Parathyroid adenoma (tissue), 2 donors: ENCODE data around the gene VEPH1.
"Not testable (repeated sequence)": the region's sequence is repeated elsewhere in the genome, so short reads cannot be mapped to it uniquely, and the experiment has no call there.

ENCODE experiments used
- H2AFZ ChIP-seq: fragments of 300-600 bp; sonication (generic); one replicate; pipeline ENCODE4 v1.7.0; 2017; ENCODE audit warnings: antibody characterized with exemption, mild to moderate bottlenecking
- H3K27ac ChIP-seq: fragments of 300-600 bp; sonication (generic); one replicate; pipeline ENCODE4 v1.7.0; 2017
- H3K27me3 ChIP-seq: fragments of 300-600 bp; sonication (generic); one replicate; pipeline ENCODE4 v1.7.0; 2017; ENCODE audit warnings: low read length; ENCODE audit not compliant: control insufficient read depth, insufficient read depth
- H3K36me3 ChIP-seq: fragments of 300-600 bp; sonication (generic); one replicate; pipeline ENCODE4 v1.7.0; 2017; ENCODE audit warnings: low read length; ENCODE audit not compliant: control insufficient read depth, insufficient read depth
- H3K4me1 ChIP-seq: fragments of 300-600 bp; sonication (generic); one replicate; pipeline ENCODE4 v1.7.0; 2017; ENCODE audit warnings: control low read depth
- H3K4me2 ChIP-seq: fragments of 300-600 bp; sonication (generic); one replicate; pipeline ENCODE4 v1.7.0; 2017; ENCODE audit warnings: low read length
- H3K4me3 ChIP-seq: fragments of 300-600 bp; sonication (generic); one replicate; pipeline ENCODE4 v1.7.0; 2017; ENCODE audit warnings: low read depth, low read length
- H3K79me2 ChIP-seq: fragments of 300-600 bp; sonication (generic); one replicate; pipeline ENCODE4 v1.7.0; 2017; ENCODE audit warnings: control low read depth
- H3K9ac ChIP-seq: fragments of 300-600 bp; sonication (generic); one replicate; pipeline ENCODE4 v1.7.0; 2017; ENCODE audit warnings: mild to moderate bottlenecking
- H3K9me3 ChIP-seq: fragments of 300-600 bp; sonication (generic); one replicate; pipeline ENCODE4 v1.7.0; 2017; ENCODE audit warnings: low read length; ENCODE audit not compliant: control insufficient read depth
- CTCF ChIP-seq: fragments of 300-600 bp; sonication (generic); IDR thresholded peaks from one replicate; pipeline ENCODE4 v1.7.0; 2017; ENCODE audit warnings: antibody characterized with exemption, mild to moderate bottlenecking
- donor health status: primary hyperparathyroidism.

The VEPH1 gene

GRCh38 chr3:157351981-157352380 lies 151.2 kb downstream of the VEPH1 start:
- no peak overlapping the region for H3K4me3 ChIP-seq
- no peak overlapping the region for H3K27ac ChIP-seq
- H3K79me2 ChIP-seq: no peaks in the 10 kb centered on the region
- H3K27me3 ChIP-seq: no peaks in the 10 kb centered on the region
- no peaks in the 10 kb centered on the region for H3K36me3 ChIP-seq
- H3K9ac ChIP-seq: no peak overlapping the region
- H3K4me2 ChIP-seq: no peak overlapping the region
- no peaks in the 10 kb centered on the region for H3K9me3 ChIP-seq
- no peak for TF ChIP-seq CTCF
- H3K4me1 ChIP-seq: no peaks in the 10 kb centered on the region
- H2AFZ ChIP-seq: no peak overlapping the region

GRCh38 chr3:157350651-157351050 lies 152.6 kb downstream of the VEPH1 start:
- not testable (repeated sequence) for H3K27me3 ChIP-seq, H3K79me2 ChIP-seq, H3K36me3 ChIP-seq, H3K4me2 ChIP-seq, H3K9me3 ChIP-seq, H3K4me3 ChIP-seq, H2AFZ ChIP-seq, H3K27ac ChIP-seq, H3K4me1 ChIP-seq, H3K9ac ChIP-seq

GRCh38 chr3:157348304-157349075 lies 154.7 kb downstream of the VEPH1 start:
- not testable (repeated sequence) for H3K79me2 ChIP-seq, H3K36me3 ChIP-seq, H3K9me3 ChIP-seq, H3K27ac ChIP-seq, H3K4me3 ChIP-seq, H3K4me2 ChIP-seq, H3K9ac ChIP-seq, H3K27me3 ChIP-seq, H3K4me1 ChIP-seq, H2AFZ ChIP-seq

- no peak overlapping the region for H3K4me2 ChIP-seq
- no peak for TF ChIP-seq CTCF
These were observed 155.5 kb downstream of the VEPH1 start for GRCh38 chr3:157347577-157348303.

GRCh38 chr3:157336252-157337009 lies 166.8 kb downstream of the VEPH1 start:
- no peaks in the 10 kb centered on the region for H3K9me3 ChIP-seq
- no peak overlapping the region for H3K27ac ChIP-seq
- H3K4me1 ChIP-seq: no peaks in the 10 kb centered on the region
- no peak overlapping the region for H2AFZ ChIP-seq
- no peak for TF ChIP-seq CTCF
- H3K9ac ChIP-seq: no peak overlapping the region
- no peaks in the 10 kb centered on the region for H3K79me2 ChIP-seq
- no peak overlapping the region for H3K4me2 ChIP-seq
- H3K4me3 ChIP-seq: no peak overlapping the region
- H3K27me3 ChIP-seq: no peaks in the 10 kb centered on the region
- H3K36me3 ChIP-seq: no peaks in the 10 kb centered on the region

More at GRCh38 chr3:157347577-157348303, 155.5 kb downstream of the VEPH1 start:
- H3K4me3 ChIP-seq: no peak overlapping the region
- no peak overlapping the region for H3K9ac ChIP-seq
- no peak overlapping the region for H2AFZ ChIP-seq
- H3K36me3 ChIP-seq: no peaks in the 10 kb centered on the region
- no peaks in the 10 kb centered on the region for H3K79me2 ChIP-seq
- no peaks in the 10 kb centered on the region for H3K9me3 ChIP-seq
- no peaks in the 10 kb centered on the region for H3K27me3 ChIP-seq
- no peak overlapping the region for H3K27ac ChIP-seq
- no peaks in the 10 kb centered on the region for H3K4me1 ChIP-seq
